Mucosa of descending colon (tissue), 3 donors: ENCODE results near the gene IPO5. TPM values are rescaled to one million over a fixed set of nuclear protein-coding genes. Genes with fewer than 3 reads are reported as not detected.

ENCODE experiments used
- ATAC-seq: fragments of 200-7000 bp; cut with Tn5 transposase; one replicate; pipeline ENCODE4 v1.9.1; 2020; ENCODE audit warnings: mild to moderate bottlenecking, moderate library complexity
- DNase-seq, 3 donors: peaks; one replicate each; pipeline ENCODE4 v3.0.0-alpha.2; 2020
- H3K36me3 ChIP-seq: fragments of 200-600 bp; one replicate; pipeline ENCODE4 v1.8.0; 2021; ENCODE audit warnings: low read depth, mild to moderate bottlenecking
- H3K4me1 ChIP-seq: fragments of 200-600 bp; one replicate; pipeline ENCODE4 v1.8.0; 2021; ENCODE audit warnings: low read depth, mild to moderate bottlenecking
- H3K4me3 ChIP-seq: fragments of 200-600 bp; one replicate; pipeline ENCODE4 v1.8.0; 2021; ENCODE audit warnings: mild to moderate bottlenecking
- H3K9me3 ChIP-seq: fragments of 200-600 bp; one replicate; pipeline ENCODE4 v1.8.0; 2021; ENCODE audit warnings: mild to moderate bottlenecking
- intact Hi-C, 2 donors: fragments of 100-400 bp; cut with DNase I in 1 of 2; cut with micrococcal nuclease in 1 of 2; formaldehyde crosslinking; loops; one replicate each; pipeline versions ENCODE4 v1.11.0 to v1.11.1; 2022; cut with DNase I, micrococcal nuclease
- total RNA-seq, 3 donors: library from RNA; stranded (reverse); fragmentation: NEBNext Ultra II Directional in 2 of 3; extraction: Animal tissue kit (Norgen Biotek cat#: 25700) in 2 of 3; gene quantifications; one replicate each; pipeline versions ENCODE4 v1.2.1 to v1.2.4, GENCODE V29; 2021 to 2023
- TF ChIP-seq, protein P1 (sequence below): fragments of 200-600 bp; IDR thresholded peaks from one replicate; pipeline ENCODE4 v1.8.0; 2022; ENCODE audit warnings: antibody characterized with exemption, mild to moderate bottlenecking
- donor health status: DM: no; HTN: no; CAD: no; lungs with moderate emphysema.
- donor health status: DM: no; HTN: no; CAD: no.
- donor health status: DM: no; HTN: yes; CAD: no.

The IPO5 gene
- total RNA-seq, 3 donors from 2014 or later, result 66.6 to 112 (median 68.3) TPM

- Histone ChIP-seq H3K9me3 (no peaks in the 10 kb centered on the region), H3K36me3 (no peaks in the 10 kb centered on the region), H3K4me1 (no peaks in the 10 kb centered on the region), H3K4me3 (no peak overlapping the region)
- DNase-seq (no peak), ATAC-seq (no peak)
- intact Hi-C loops, result no loop called here
- TF ChIP-seq, protein P1, sequence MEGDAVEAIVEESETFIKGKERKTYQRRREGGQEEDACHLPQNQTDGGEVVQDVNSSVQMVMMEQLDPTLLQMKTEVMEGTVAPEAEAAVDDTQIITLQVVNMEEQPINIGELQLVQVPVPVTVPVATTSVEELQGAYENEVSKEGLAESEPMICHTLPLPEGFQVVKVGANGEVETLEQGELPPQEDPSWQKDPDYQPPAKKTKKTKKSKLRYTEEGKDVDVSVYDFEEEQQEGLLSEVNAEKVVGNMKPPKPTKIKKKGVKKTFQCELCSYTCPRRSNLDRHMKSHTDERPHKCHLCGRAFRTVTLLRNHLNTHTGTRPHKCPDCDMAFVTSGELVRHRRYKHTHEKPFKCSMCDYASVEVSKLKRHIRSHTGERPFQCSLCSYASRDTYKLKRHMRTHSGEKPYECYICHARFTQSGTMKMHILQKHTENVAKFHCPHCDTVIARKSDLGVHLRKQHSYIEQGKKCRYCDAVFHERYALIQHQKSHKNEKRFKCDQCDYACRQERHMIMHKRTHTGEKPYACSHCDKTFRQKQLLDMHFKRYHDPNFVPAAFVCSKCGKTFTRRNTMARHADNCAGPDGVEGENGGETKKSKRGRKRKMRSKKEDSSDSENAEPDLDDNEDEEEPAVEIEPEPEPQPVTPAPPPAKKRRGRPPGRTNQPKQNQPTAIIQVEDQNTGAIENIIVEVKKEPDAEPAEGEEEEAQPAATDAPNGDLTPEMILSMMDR, result no peak
These were observed 40.3 kb upstream of the IPO5 start for GRCh38 chr13:97913206-97913605.

DNA sequence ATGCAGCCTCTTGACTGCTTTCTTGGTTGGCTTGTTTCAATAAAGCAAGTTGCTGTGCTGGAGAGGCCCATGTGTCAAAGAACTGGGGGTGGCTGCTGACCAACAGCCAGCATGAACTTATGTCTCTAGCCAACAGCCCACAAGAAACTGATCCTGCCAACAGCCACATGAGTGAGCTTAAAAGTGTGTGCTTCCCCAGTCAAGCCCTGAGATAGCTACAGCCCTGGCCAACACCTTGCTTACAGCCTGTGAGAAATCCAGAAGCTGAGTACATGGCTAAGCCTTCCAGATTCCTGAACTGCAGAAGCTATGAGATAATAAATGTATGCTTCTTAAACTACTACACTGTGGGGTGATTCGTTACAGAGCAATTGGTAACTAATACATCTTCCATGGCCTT is 38.9 kb upstream of the IPO5 start:
- TF ChIP-seq, protein P1, result no peak
- H3K9me3 ChIP-seq, result no peaks in the 10 kb centered on the region
- H3K4me3 ChIP-seq, result no peak overlapping the region
- ATAC-seq (no peak), DNase-seq (no peak)
- H3K36me3 ChIP-seq, result no peaks in the 10 kb centered on the region
- no peaks in the 10 kb centered on the region for H3K4me1 ChIP-seq
- intact Hi-C loops, result no loop called here

GRCh38 chr13:97921176-97921816 is 32.2 kb upstream of the IPO5 start:
- H3K4me1 ChIP-seq, result no peaks in the 10 kb centered on the region
- ATAC-seq (no peak), DNase-seq (no peak)
- TF ChIP-seq, protein P1, result no peak
- no peak overlapping the region for H3K4me3 ChIP-seq
- intact Hi-C loops, result no loop called here
- H3K36me3 ChIP-seq, result no peaks in the 10 kb centered on the region
- H3K9me3 ChIP-seq, result no peaks in the 10 kb centered on the region

DNA sequence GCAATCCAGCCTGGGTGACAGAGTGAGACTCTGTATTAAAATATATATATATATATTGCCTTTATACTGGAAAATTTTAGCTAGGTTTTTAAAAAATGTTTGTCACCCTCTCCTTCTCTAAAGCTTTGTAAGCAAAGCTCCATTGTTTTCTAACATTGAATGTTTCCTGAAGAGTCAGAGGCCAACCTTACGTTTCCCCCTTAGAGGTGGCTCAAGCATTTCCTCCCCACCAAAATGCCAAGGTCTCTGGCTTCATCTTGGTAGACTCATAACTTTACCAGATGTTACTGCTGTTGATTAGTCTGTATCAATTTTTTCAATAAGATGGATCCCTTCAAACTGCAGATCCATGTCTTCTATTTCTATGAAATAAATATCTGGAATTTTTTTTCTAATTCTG is 25.2 kb upstream of the IPO5 start:
- Histone ChIP-seq H3K4me1 (no peaks in the 10 kb centered on the region), H3K9me3 (no peaks in the 10 kb centered on the region), H3K36me3 (no peaks in the 10 kb centered on the region), H3K4me3 (no peak overlapping the region)
- TF ChIP-seq, protein P1, result no peak
- ATAC-seq, result no peak
- intact Hi-C loops, result no loop called here
- DNase-seq, result no peak

- ATAC-seq (no peak), DNase-seq (no peak)
- Histone ChIP-seq H3K9me3 (no peaks in the 10 kb centered on the region), H3K4me3 (no peak overlapping the region), H3K4me1 (no peaks in the 10 kb centered on the region), H3K36me3 (no peaks in the 10 kb centered on the region)
- intact Hi-C loops, result no loop called here
- TF ChIP-seq, protein P1, result no peak
These were observed 21.4 kb upstream of the IPO5 start for GRCh38 chr13:97932036-97932435.

DNA sequence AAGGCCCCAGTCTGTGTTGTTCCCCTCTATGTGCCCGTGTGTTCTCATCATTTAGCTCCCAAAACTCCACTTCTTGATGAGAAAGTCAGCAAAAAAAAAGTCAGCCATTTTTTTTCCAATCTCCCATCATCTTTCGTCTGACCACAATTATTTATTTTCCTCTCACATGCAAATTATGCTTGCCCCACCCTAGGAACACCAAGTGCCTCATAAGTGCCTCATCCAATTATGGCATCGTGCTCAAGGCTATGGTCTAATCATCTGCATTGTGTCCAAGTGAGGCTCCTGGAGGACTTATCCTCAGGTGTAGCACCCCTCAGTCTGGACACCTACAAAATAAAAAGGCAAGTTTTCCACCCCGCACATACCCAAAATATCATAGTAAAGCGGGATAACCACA is 20.8 kb upstream of the IPO5 start:
- intact Hi-C loops, result no loop called here

More for the DNA sequence above, 20.8 kb upstream of the IPO5 start:
- Histone ChIP-seq H3K36me3 (no peaks in the 10 kb centered on the region), H3K4me1 (no peaks in the 10 kb centered on the region), H3K9me3 (no peaks in the 10 kb centered on the region), H3K4me3 (no peak overlapping the region)
- DNase-seq (no peak), ATAC-seq (no peak)
- TF ChIP-seq, protein P1, result no peak
